Fibroblast of pulmonary artery (primary cell): ENCODE measurements around the gene TMEM266.

ENCODE experiments used
- DNase-seq: peaks from one replicate; pipeline ENCODE4 v3.0.0-alpha.2; 2010; ENCODE audit warnings: low read depth
- H3K4me3 ChIP-seq: replicated peaks from 2 replicates; pipeline ENCODE4 v1.5.1; 2011; ENCODE audit warnings: low read depth, mild to moderate bottlenecking, control low read depth, low read length, moderate library complexity
- CTCF ChIP-seq: IDR thresholded peaks from 2 replicates; pipeline ENCODE4 v1.5.1; 2011; ENCODE audit warnings: mild to moderate bottlenecking, control low read depth, low read length, inconsistent platforms; ENCODE audit errors: missing control alignments

TMEM266 gene

GRCh38 chr15:76118767-76119166 is 59.0 kb downstream of the TMEM266 start:
- TF ChIP-seq CTCF = no peak
- H3K4me3 ChIP-seq = no peak overlapping the region
- no peak for DNase-seq

- H3K4me3 ChIP-seq = no peak overlapping the region
- no peak for TF ChIP-seq CTCF
- no peak for DNase-seq
These were observed 63.2 kb downstream of the TMEM266 start for GRCh38 chr15:76123031-76123430.

- TF ChIP-seq CTCF = no peak
- no peak overlapping the region for H3K4me3 ChIP-seq
- no peak for DNase-seq
These were observed 67.4 kb downstream of the TMEM266 start for GRCh38 chr15:76127169-76127568.

- no peak for TF ChIP-seq CTCF
- H3K4me3 ChIP-seq = no peak overlapping the region
- DNase-seq = no peak
These were observed 68.1 kb downstream of the TMEM266 start for GRCh38 chr15:76127880-76128279.

DNA sequence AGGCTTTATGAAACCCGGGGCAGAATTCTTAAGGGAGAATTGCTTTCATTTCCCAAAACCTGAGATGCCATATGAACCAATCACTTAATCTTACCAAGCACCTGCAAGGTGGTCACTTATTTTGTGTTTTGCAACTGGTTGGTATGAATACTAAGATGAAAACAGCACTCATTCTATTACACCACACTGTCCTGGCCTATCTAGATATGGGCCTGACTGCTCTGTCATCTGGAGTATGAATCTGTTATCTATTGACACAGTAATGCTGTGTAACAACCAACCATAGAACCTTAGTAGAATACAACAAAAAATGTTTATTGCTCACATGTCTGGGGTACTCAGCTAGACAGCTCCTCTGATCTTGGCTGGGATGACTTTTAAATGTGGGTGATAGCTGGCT is 74.8 kb downstream of the TMEM266 start:
- no peak for TF ChIP-seq CTCF
- H3K4me3 ChIP-seq = no peak overlapping the region
- DNase-seq = no peak

DNA sequence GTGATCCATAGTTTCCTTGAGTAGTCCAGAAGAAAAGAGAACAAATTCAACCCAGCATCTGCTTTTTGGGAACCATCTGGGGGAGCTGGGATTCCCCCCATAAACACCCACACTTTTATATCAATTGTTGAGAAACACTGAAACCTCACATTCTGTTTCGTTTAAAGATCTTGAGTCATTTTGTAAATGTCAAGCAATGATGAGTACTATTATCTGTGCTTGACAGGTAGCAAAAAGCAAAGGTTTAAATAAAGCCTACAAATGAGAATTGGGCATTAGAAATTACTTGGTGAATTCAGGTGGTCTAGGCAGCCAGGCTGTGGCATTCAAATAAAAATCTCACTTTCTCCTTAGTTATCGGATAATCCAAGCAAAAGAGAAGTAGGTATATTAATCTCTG is 75.7 kb downstream of the TMEM266 start:
- DNase-seq = no peak
- TF ChIP-seq CTCF = no peak
- no peak overlapping the region for H3K4me3 ChIP-seq

- no peak for DNase-seq
- no peak for TF ChIP-seq CTCF
- no peak overlapping the region for H3K4me3 ChIP-seq
These were observed 78.7 kb downstream of the TMEM266 start for GRCh38 chr15:76138436-76138835.
